Gastrocnemius medialis (tissue), 4 donors: ENCODE measurements around the gene S100A16.
"Not testable (repeated sequence)": the region's sequence is repeated elsewhere in the genome, so short reads cannot be mapped to it uniquely, and the experiment has no call there.

ENCODE experiments used
- POLR2A ChIP-seq, 2 donors: fragments of 450-650 bp; IDR thresholded peaks; one replicate each; pipeline ENCODE4 v1.6.1; 2017; ENCODE audit warnings: antibody characterized with exemption in 2 of 2, mild to moderate bottlenecking in 2 of 2, moderate library complexity in 2 of 2
- TF ChIP-seq, protein P1 (sequence below), 5 experiments: fragments of 450-650 bp in 3 of 5; fragments of 200-600 bp in 2 of 5; sonication (generic) in 2 of 5; IDR thresholded peaks in 4 of 5; conservative IDR thresholded peaks in 1 of 5; 1 replicate in 4 of 5; 2 replicates in 1 of 5; pipeline ENCODE4 v1.5.1; 2016 to 2019; ENCODE audit warnings: antibody characterized with exemption in 5 of 5, mild to moderate bottlenecking in 3 of 5, moderate library complexity in 3 of 5

DNA sequence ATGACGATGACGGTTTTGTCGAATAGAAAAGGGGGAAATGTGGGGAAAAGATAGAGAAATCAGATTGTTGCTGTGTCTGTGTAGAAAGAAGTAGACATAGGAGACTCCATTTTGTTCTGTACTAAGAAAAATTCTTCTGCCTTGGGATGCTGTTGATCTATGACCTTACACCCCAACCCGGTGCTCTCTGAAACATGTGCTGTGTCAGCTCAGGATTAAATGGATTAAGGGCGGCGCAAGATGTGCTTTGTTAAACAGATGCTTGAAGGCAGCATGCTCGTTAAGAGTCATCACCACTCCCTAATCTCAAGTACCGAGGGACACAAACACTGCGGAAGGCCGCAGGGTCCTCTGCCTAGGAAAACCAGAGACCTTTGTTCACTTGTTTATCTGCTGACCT lies 37.4 kb downstream of the S100A16 start:
- TF ChIP-seq, protein P1, sequence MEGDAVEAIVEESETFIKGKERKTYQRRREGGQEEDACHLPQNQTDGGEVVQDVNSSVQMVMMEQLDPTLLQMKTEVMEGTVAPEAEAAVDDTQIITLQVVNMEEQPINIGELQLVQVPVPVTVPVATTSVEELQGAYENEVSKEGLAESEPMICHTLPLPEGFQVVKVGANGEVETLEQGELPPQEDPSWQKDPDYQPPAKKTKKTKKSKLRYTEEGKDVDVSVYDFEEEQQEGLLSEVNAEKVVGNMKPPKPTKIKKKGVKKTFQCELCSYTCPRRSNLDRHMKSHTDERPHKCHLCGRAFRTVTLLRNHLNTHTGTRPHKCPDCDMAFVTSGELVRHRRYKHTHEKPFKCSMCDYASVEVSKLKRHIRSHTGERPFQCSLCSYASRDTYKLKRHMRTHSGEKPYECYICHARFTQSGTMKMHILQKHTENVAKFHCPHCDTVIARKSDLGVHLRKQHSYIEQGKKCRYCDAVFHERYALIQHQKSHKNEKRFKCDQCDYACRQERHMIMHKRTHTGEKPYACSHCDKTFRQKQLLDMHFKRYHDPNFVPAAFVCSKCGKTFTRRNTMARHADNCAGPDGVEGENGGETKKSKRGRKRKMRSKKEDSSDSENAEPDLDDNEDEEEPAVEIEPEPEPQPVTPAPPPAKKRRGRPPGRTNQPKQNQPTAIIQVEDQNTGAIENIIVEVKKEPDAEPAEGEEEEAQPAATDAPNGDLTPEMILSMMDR (IDR thresholded peaks at IDR 0.05 in 4 of 5, conservative IDR thresholded peaks at IDR 0.05 in 1 of 5): not testable (repeated sequence)
- TF ChIP-seq POLR2A (IDR thresholded peaks at IDR 0.05): not testable (repeated sequence)
